Neural progenitor cell (in vitro differentiated cells): ENCODE measurements around the gene CYP26B1. TPM values are rescaled to one million over a fixed set of nuclear protein-coding genes. Genes with fewer than 3 reads are reported as not detected.

ENCODE experiments used
- DNase-seq: peaks from one replicate; pipeline ENCODE4 v3.0.0-alpha.2; 2016; ENCODE audit warnings: low spot score
- H2AFZ ChIP-seq: fragments of 200-600 bp; sonication (generic); replicated peaks from 2 replicates; pipeline ENCODE4 v1.6.1; 2016; ENCODE audit warnings: antibody characterized with exemption
- H3F3A ChIP-seq: fragments of 200-600 bp; sonication (generic); 2 replicates; pipeline ENCODE4 v1.6.1; 2016; ENCODE audit warnings: antibody characterized with exemption, low read depth
- H3K27ac ChIP-seq: fragments of 200-600 bp; sonication (generic); 2 replicates; pipeline ENCODE4 v1.5.1; 2016; ENCODE audit warnings: mild to moderate bottlenecking
- H3K27me3 ChIP-seq: fragments of 200-600 bp; sonication (generic); 2 replicates; pipeline ENCODE4 v1.6.1; 2016; ENCODE audit warnings: mild to moderate bottlenecking, moderate library complexity
- H3K36me3 ChIP-seq: fragments of 200-600 bp; sonication (generic); 2 replicates; pipeline ENCODE4 v1.5.1; 2016
- H3K4me1 ChIP-seq: fragments of 200-600 bp; sonication (generic); 2 replicates; pipeline ENCODE4 v1.6.1; 2016; ENCODE audit warnings: mixed run types
- H3K4me2 ChIP-seq: fragments of 200-600 bp; sonication (generic); 2 replicates; pipeline ENCODE4 v1.6.1; 2016
- H3K4me3 ChIP-seq: fragments of 200-600 bp; sonication (generic); 2 replicates; pipeline ENCODE4 v1.5.1; 2016
- H3K79me2 ChIP-seq: fragments of 200-600 bp; sonication (generic); 2 replicates; pipeline ENCODE4 v1.6.1; 2016; ENCODE audit warnings: low read depth
- H3K9ac ChIP-seq: fragments of 200-600 bp; sonication (generic); 2 replicates; pipeline ENCODE4 v1.6.1; 2016
- H3K9me3 ChIP-seq: fragments of 200-600 bp; sonication (generic); 2 replicates; pipeline ENCODE4 v1.5.1; 2016; ENCODE audit warnings: low read depth
- H4K20me1 ChIP-seq: fragments of 200-600 bp; sonication (generic); 2 replicates; pipeline ENCODE4 v1.6.1; 2016; ENCODE audit warnings: low read depth
- H3K27ac Mint-ChIP-seq: 3 replicates; pipeline ENCODE4 v1.8.0; 2021; ENCODE audit warnings: mixed read lengths
- H3K27me3 Mint-ChIP-seq: 2 replicates; pipeline ENCODE4 v1.8.0; 2022; ENCODE audit warnings: low read depth, mild to moderate bottlenecking, inconsistent platforms, moderate library complexity, mixed read lengths; ENCODE audit not compliant: insufficient read depth
- H3K36me3 Mint-ChIP-seq: 3 replicates; pipeline ENCODE4 v1.8.0; 2021; ENCODE audit warnings: mixed read lengths
- H3K4me1 Mint-ChIP-seq: 3 replicates; pipeline ENCODE4 v1.8.0; 2021; ENCODE audit warnings: mixed read lengths
- H3K4me3 Mint-ChIP-seq: 3 replicates; pipeline ENCODE4 v1.8.0; 2021; ENCODE audit warnings: mild to moderate bottlenecking, moderate library complexity, mixed read lengths
- H3K9me3 Mint-ChIP-seq: 3 replicates; pipeline ENCODE4 v1.8.0; 2020; ENCODE audit warnings: mixed read lengths
- EZH2 ChIP-seq: fragments of 200-600 bp; sonication (generic); IDR thresholded peaks from 2 replicates; pipeline ENCODE4 v1.6.1; 2017; ENCODE audit warnings: antibody characterized with exemption, mild to moderate bottlenecking, moderate library complexity
- EZH2phosphoT487 ChIP-seq: fragments of 200-600 bp; sonication (generic); IDR thresholded peaks from 2 replicates; pipeline ENCODE4 v1.6.1; 2017; ENCODE audit warnings: antibody characterized with exemption
- total RNA-seq: library from RNA; depleted of rRNA; stranded (reverse); fragments of >200 nt; gene quantifications from 2 replicates; pipeline ENCODE4 v1.2.3, GENCODE V29; 2015; ENCODE audit warnings: low replicate concordance
- TF ChIP-seq, protein P1 (sequence below): fragments of 200-600 bp; sonication (generic); IDR thresholded peaks from 2 replicates; pipeline ENCODE4 v1.5.1; 2017; ENCODE audit warnings: antibody characterized with exemption, mild to moderate bottlenecking

Gene CYP26B1
- total RNA-seq, 1 donor from 2014 or later: 0.21 TPM

DNA sequence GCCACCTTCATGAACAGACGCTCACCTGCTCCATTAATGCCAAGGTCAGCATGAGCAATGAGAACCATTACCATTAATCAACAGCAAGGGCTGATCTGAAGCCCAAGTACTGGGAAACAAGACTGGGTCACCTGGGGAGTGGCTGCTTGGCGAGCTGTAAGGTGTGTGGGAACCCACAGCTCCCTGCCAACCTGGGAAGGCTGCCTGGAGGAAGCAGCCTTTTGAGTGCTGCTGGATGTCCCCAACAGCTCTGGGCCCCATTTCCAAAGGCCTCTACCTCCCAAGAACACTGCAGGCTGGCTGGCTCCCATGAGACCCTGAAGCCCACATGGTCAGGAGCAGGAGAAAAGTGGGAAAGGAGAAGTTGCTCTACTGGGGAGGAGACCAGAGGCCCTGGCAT is 62.1 kb downstream of the CYP26B1 start:
- H3K4me2 ChIP-seq: no peak overlapping the region
- H3K36me3 ChIP-seq: no peaks in the 10 kb centered on the region
- H3K4me3 Mint-ChIP-seq: no peak overlapping the region
- no peaks in the 10 kb centered on the region for H3K79me2 ChIP-seq
- H3K4me1 Mint-ChIP-seq: peaks cover 5% of the 10 kb centered on the region
- peaks cover 3% of the 10 kb centered on the region for H3K9me3 Mint-ChIP-seq
- TF ChIP-seq, protein P1, sequence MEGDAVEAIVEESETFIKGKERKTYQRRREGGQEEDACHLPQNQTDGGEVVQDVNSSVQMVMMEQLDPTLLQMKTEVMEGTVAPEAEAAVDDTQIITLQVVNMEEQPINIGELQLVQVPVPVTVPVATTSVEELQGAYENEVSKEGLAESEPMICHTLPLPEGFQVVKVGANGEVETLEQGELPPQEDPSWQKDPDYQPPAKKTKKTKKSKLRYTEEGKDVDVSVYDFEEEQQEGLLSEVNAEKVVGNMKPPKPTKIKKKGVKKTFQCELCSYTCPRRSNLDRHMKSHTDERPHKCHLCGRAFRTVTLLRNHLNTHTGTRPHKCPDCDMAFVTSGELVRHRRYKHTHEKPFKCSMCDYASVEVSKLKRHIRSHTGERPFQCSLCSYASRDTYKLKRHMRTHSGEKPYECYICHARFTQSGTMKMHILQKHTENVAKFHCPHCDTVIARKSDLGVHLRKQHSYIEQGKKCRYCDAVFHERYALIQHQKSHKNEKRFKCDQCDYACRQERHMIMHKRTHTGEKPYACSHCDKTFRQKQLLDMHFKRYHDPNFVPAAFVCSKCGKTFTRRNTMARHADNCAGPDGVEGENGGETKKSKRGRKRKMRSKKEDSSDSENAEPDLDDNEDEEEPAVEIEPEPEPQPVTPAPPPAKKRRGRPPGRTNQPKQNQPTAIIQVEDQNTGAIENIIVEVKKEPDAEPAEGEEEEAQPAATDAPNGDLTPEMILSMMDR: no peak
- no peak for TF ChIP-seq EZH2phosphoT487
- TF ChIP-seq EZH2: no peak
- no peak overlapping the region for H3K27ac ChIP-seq
- peaks cover 7% of the 10 kb centered on the region for H3K27me3 Mint-ChIP-seq
- no peak overlapping the region for H3K9ac ChIP-seq
- no peak overlapping the region for H3K4me3 ChIP-seq
- H3K9me3 ChIP-seq: no peaks in the 10 kb centered on the region
- H3K27ac Mint-ChIP-seq: no peak overlapping the region
- H4K20me1 ChIP-seq: no peaks in the 10 kb centered on the region
- no peaks in the 10 kb centered on the region for H3K4me1 ChIP-seq
- no peaks in the 10 kb centered on the region for H3K36me3 Mint-ChIP-seq
- H3F3A ChIP-seq: no peaks in the 10 kb centered on the region
- DNase-seq: no peak
- no peaks in the 10 kb centered on the region for H3K27me3 ChIP-seq
- no peak overlapping the region for H2AFZ ChIP-seq

DNA sequence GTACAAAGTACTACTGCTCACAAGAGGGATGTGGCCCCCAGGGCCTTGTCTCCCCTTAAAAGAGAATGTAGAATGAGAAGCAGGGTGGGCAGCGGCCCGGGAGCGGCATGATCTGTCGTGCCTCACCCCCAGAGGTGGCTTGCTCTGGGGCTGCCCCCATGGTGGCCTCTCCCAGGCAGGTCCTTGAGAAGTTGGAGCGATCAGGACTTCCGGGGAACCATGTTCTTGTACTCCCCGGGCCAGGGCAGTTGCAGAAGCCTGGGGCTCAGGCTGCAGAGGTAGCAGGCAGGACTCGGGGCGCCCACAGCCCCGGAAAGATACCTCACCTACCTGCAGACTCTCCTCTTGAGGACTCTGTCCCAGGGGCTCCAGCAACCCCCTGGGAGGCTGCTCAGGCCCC is 62.6 kb downstream of the CYP26B1 start:
- Histone ChIP-seq H3K4me2 (no peak overlapping the region), H3K79me2 (no peaks in the 10 kb centered on the region), H3F3A (no peaks in the 10 kb centered on the region), H3K27ac (no peak overlapping the region), H3K4me3 (no peak overlapping the region), H3K27me3 (no peaks in the 10 kb centered on the region), H3K4me1 (no peaks in the 10 kb centered on the region), H3K9ac (no peak overlapping the region), H2AFZ (no peak overlapping the region), H4K20me1 (no peaks in the 10 kb centered on the region), H3K9me3 (no peaks in the 10 kb centered on the region), H3K36me3 (no peaks in the 10 kb centered on the region)
- Mint-ChIP-seq H3K36me3 (no peaks in the 10 kb centered on the region), H3K9me3 (peaks cover 3% of the 10 kb centered on the region), H3K27ac (no peak overlapping the region), H3K27me3 (peaks cover 7% of the 10 kb centered on the region), H3K4me1 (peaks cover 2% of the 10 kb centered on the region), H3K4me3 (no peak overlapping the region)
- DNase-seq: no peak
- TF ChIP-seq, protein P1: no peak
- no peak for TF ChIP-seq EZH2phosphoT487
- no peak for TF ChIP-seq EZH2

DNA sequence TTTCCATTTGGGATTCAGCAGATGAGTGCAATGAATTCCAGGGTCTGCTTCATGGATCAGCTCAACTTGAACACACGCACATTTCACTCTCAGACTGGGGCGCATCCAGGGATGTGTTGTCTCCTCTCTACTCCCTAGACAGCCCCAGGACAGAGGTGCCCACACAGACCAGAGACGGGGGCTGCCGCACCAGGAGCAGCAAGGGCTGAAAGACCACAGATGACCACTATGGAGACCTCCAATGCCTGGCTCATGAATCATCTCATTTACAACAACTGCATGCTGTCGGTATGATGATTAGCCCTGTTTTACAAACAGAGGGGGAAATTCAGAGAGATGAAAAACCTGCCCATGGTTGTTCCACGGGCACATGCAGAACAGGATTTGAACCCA is 63.1 kb downstream of the CYP26B1 start:
- Histone ChIP-seq H3K36me3 (no peaks in the 10 kb centered on the region), H3K9ac (no peak overlapping the region), H3K27me3 (no peaks in the 10 kb centered on the region), H3K79me2 (no peaks in the 10 kb centered on the region), H3K4me1 (no peaks in the 10 kb centered on the region), H2AFZ (no peak overlapping the region), H3K4me2 (no peak overlapping the region), H3K27ac (no peak overlapping the region), H4K20me1 (no peaks in the 10 kb centered on the region), H3K4me3 (no peak overlapping the region), H3F3A (no peaks in the 10 kb centered on the region), H3K9me3 (no peaks in the 10 kb centered on the region)
- no peaks in the 10 kb centered on the region for H3K36me3 Mint-ChIP-seq
- peaks cover 2% of the 10 kb centered on the region for H3K4me1 Mint-ChIP-seq
- peaks cover 3% of the 10 kb centered on the region for H3K9me3 Mint-ChIP-seq
- H3K4me3 Mint-ChIP-seq: no peak overlapping the region
- H3K27me3 Mint-ChIP-seq: peaks cover 8% of the 10 kb centered on the region
- DNase-seq: no peak
- TF ChIP-seq EZH2phosphoT487 (no peak), EZH2 (no peak)
- TF ChIP-seq, protein P1: no peak
- no peak overlapping the region for H3K27ac Mint-ChIP-seq
